K562 (cell line): ENCODE measurements around the gene ARHGAP23. TPM values are rescaled to one million over a fixed set of nuclear protein-coding genes. Genes with fewer than 3 reads are reported as not detected.

Experiments used
- ATAC-seq: fragments of 200-7000 bp; cut with Tn5 transposase; 3 replicates; pipeline ENCODE4 v1.9.1; 2020; ENCODE audit warnings: moderate library complexity
- BruUV-seq: library from RNA; stranded (reverse); fragments of 400-500 nt; replicated peaks from 2 replicates; lab custom pipeline; 2021; lab: Mats Ljungman, UMichigan
- CTCF ChIA-PET: fragments of 300-600 bp; formaldehyde crosslinking; extraction: SDS; loops from one replicate; lab custom pipeline; 2021; ENCODE audit warnings: low intra/inter-chr PET ratio; lab: Yijun Ruan, JAX
- POLR2A ChIA-PET: fragments of 300-600, 350-650 bp; sonication (Branson Sonifier 250); formaldehyde crosslinking; extraction: SDS; loops from one replicate; lab custom pipeline; 2021; ENCODE audit warnings: antibody characterized with exemption, inconsistent platforms; lab: Yijun Ruan, JAX
- DNase-seq, 4 experiments: peaks; one replicate each; pipeline versions ENCODE4 v3.0.0 to v3.0.0-alpha.2; 2011 to 2018; ENCODE audit warnings: low spot score in 3 of 4, mixed read lengths in 3 of 4; ENCODE audit errors: extremely low read depth in 1 of 4
- FAIRE-seq: peaks from 2 replicates; lab custom pipeline; 2011; peaks lifted over from hg19 to GRCh38; lab: Jason Lieb, UNC
- H2AFZ ChIP-seq: 2 replicates; pipeline ENCODE4 v1.6.0; 2011; ENCODE audit warnings: low read depth, low read length, control low read depth, inconsistent platforms
- H3K27ac ChIP-seq: fragments of 200-600 bp; 3 replicates; pipeline ENCODE4 v1.8.0; 2011; ENCODE audit warnings: low read depth, mild to moderate bottlenecking, control low read depth, inconsistent platforms, low read length, moderate library complexity, mixed read lengths; ENCODE audit errors: extremely low read depth
- H3K27me3 ChIP-seq, 2 experiments: fragments of 300-600 bp in 1 of 2; 2 replicates in 1 of 2; 3 replicates in 1 of 2; pipeline versions ENCODE4 v1.6.0 to v1.8.0; 2011; ENCODE audit warnings: inconsistent platforms in 2 of 2, low read length in 2 of 2, mild to moderate bottlenecking in 1 of 2, mixed read lengths in 1 of 2, moderate library complexity in 1 of 2; ENCODE audit not compliant: control insufficient read depth in 2 of 2, insufficient read depth in 2 of 2
- H3K36me3 ChIP-seq: fragments of 300-600 bp; 3 replicates; pipeline ENCODE4 v1.8.0; 2011; ENCODE audit warnings: mild to moderate bottlenecking, low read length, inconsistent platforms; ENCODE audit not compliant: control insufficient read depth, insufficient read depth
- H3K4me1 ChIP-seq, 2 experiments: fragments of 200-600 bp in 1 of 2; replicated peaks in 1 of 2; 2 replicates in 1 of 2; 3 replicates in 1 of 2; pipeline versions ENCODE4 v1.5.1 to v1.8.0; 2011; ENCODE audit warnings: inconsistent platforms in 2 of 2, low read length in 2 of 2, mild to moderate bottlenecking in 1 of 2, mixed read lengths in 1 of 2, moderate library complexity in 1 of 2; ENCODE audit not compliant: control insufficient read depth in 2 of 2, insufficient read depth in 2 of 2
- H3K4me2 ChIP-seq: 2 replicates; pipeline ENCODE4 v1.6.1; 2011; ENCODE audit warnings: low read length, control low read depth, inconsistent platforms, mixed read lengths; ENCODE audit not compliant: insufficient read depth
- H3K4me3 ChIP-seq: fragments of 200-600 bp; sonication (generic), shearing (Covaris generic); 2 replicates; pipeline ENCODE4 v1.5.1; 2016; ENCODE audit warnings: control low read depth, inconsistent platforms
- H3K79me2 ChIP-seq: fragments of 200-600 bp; 3 replicates; pipeline ENCODE4 v1.8.0; 2011; ENCODE audit warnings: low read length, inconsistent platforms; ENCODE audit not compliant: control insufficient read depth, insufficient read depth
- H3K9ac ChIP-seq, 2 experiments: 2 replicates each; pipeline versions ENCODE4 v1.6.0 to v1.6.1; 2011; ENCODE audit warnings: low read depth in 2 of 2, low read length in 2 of 2, control low read depth in 1 of 2, inconsistent platforms in 1 of 2, mild to moderate bottlenecking in 1 of 2, mixed read lengths in 1 of 2; ENCODE audit not compliant: insufficient read depth in 1 of 2
- H3K9me1 ChIP-seq: one replicate; pipeline ENCODE4 v1.6.0; 2011; ENCODE audit warnings: inconsistent platforms, mild to moderate bottlenecking, low read length, moderate library complexity; ENCODE audit not compliant: control insufficient read depth, insufficient read depth
- H3K9me3 ChIP-seq: replicated peaks from 2 replicates; pipeline ENCODE4 v1.5.1; 2011; ENCODE audit warnings: low read depth, low read length, inconsistent platforms; ENCODE audit not compliant: control insufficient read depth, insufficient read depth
- H4K20me1 ChIP-seq: replicated peaks from 2 replicates; pipeline ENCODE4 v1.6.1; 2011; ENCODE audit warnings: low read length, inconsistent platforms, mixed read lengths; ENCODE audit not compliant: control insufficient read depth, insufficient read depth
- ATF6 ChIP-seq: sonication (generic); formaldehyde crosslinking; IDR thresholded peaks from 2 replicates; pipeline ENCODE4 v1.4.0; 2020; ENCODE audit warnings: mild to moderate bottlenecking, missing genetic modification reagents
- ELF2 ChIP-seq: fragments of 250-450 bp; sonication (Bioruptor Pico); IDR thresholded peaks from 2 replicates; pipeline ENCODE4 v1.5.0; 2021; ENCODE audit warnings: mild to moderate bottlenecking
- PTTG1 ChIP-seq: fragments of 450-650 bp; IDR thresholded peaks from 2 replicates; pipeline ENCODE4 v1.6.1; 2016; ENCODE audit warnings: low read depth, mild to moderate bottlenecking, missing genetic modification characterization, missing compliant biosample characterization
- RBM25 ChIP-seq: fragments of 200-400 bp; formaldehyde crosslinking; IDR thresholded peaks from 2 replicates; pipeline ENCODE4 v1.6.1; 2018; ENCODE audit warnings: low read length, low read depth, moderate library complexity; ENCODE audit not compliant: severe bottlenecking
- ZNF23 ChIP-seq: fragments of 250-450 bp; sonication (Bioruptor Pico); IDR thresholded peaks from 2 replicates; pipeline ENCODE4 v1.4.0; 2020; ENCODE audit warnings: mild to moderate bottlenecking
- WGBS: fragments of 100-300 bp; shearing (Covaris generic); methylation state at CpG from one replicate; pipeline ENCODE4 v1.1.6; 2016; ENCODE audit warnings: low coverage, mixed read lengths; ENCODE audit not compliant: insufficient coverage; ENCODE audit errors: missing lambda C conversion rate; 5-methylcytosine and 5-hydroxymethylcytosine counted together
- in situ Hi-C: fragments of 300-500 bp; cut with MboI; formaldehyde crosslinking; loops from 4 replicates; pipeline ENCODE4 v1.15.0; 2018; ENCODE audit warnings: inconsistent platforms, mixed read lengths
- intact Hi-C: fragments of 100-400 bp; cut with micrococcal nuclease; formaldehyde crosslinking; loops from 2 replicates; pipeline ENCODE4 v1.14.2; 2022
- polyA plus RNA-seq, 8 experiments: library from polyadenylated mRNA; depleted of rRNA in 4 of 8; stranded (reverse) in 5 of 8; unstranded in 3 of 8; fragments of >200 nt; fragmentation: Nextera tagmentation in 2 of 8; fragmentation: Illumina TruSeq in 1 of 8; extraction: Ambion mirVana in 2 of 8; extraction: Trizol in 1 of 8; gene quantifications; 2 replicates each; pipeline versions ENCODE4 v1.2.1 to v1.2.3, GENCODE V29; 2011 to 2014; ENCODE audit warnings: inconsistent platforms in 1 of 8, missing spikeins in 1 of 8
- total RNA-seq, 7 experiments: library from RNA; depleted of rRNA in 6 of 7; stranded (reverse); fragments of >200 nt in 6 of 7; fragmentation: Illumina TruSeq in 2 of 7; extraction: Trizol in 2 of 7; gene quantifications; 2 replicates each; pipeline versions ENCODE4 v1.2.1 to v1.2.3, GENCODE V29; 2011 to 2021; ENCODE audit warnings: low replicate concordance in 1 of 7
- TF ChIP-seq, protein P1 (sequence below): fragments of 200-600 bp; sonication (generic); IDR thresholded peaks from one replicate; pipeline ENCODE4 v1.6.1; 2012; ENCODE audit warnings: mild to moderate bottlenecking, low read depth, low read length, inconsistent platforms

ARHGAP23 gene
- total and polyA plus RNA-seq, 9 of the 15 experiments (the other 6 are each of a cell fraction or from before 2014, with no cell fraction given) = 0.01 to 2.7 (median 0.70) TPM

GRCh38 chr17:38429476-38430100 is 1.3 kb downstream of the ARHGAP23 start:
- no peak overlapping the region for H3K9ac ChIP-seq
- CTCF ChIA-PET = no interaction called here
- BruUV-seq = no TSS peak
- TF ChIP-seq ZNF23 (CRISPR knock-in tag) (no peak), ATF6 (CRISPR knock-in tag) (no peak), PTTG1 (tag) (no peak), RBM25 (no peak), ELF2 (CRISPR knock-in tag) (no peak)
- TF ChIP-seq, protein P1, sequence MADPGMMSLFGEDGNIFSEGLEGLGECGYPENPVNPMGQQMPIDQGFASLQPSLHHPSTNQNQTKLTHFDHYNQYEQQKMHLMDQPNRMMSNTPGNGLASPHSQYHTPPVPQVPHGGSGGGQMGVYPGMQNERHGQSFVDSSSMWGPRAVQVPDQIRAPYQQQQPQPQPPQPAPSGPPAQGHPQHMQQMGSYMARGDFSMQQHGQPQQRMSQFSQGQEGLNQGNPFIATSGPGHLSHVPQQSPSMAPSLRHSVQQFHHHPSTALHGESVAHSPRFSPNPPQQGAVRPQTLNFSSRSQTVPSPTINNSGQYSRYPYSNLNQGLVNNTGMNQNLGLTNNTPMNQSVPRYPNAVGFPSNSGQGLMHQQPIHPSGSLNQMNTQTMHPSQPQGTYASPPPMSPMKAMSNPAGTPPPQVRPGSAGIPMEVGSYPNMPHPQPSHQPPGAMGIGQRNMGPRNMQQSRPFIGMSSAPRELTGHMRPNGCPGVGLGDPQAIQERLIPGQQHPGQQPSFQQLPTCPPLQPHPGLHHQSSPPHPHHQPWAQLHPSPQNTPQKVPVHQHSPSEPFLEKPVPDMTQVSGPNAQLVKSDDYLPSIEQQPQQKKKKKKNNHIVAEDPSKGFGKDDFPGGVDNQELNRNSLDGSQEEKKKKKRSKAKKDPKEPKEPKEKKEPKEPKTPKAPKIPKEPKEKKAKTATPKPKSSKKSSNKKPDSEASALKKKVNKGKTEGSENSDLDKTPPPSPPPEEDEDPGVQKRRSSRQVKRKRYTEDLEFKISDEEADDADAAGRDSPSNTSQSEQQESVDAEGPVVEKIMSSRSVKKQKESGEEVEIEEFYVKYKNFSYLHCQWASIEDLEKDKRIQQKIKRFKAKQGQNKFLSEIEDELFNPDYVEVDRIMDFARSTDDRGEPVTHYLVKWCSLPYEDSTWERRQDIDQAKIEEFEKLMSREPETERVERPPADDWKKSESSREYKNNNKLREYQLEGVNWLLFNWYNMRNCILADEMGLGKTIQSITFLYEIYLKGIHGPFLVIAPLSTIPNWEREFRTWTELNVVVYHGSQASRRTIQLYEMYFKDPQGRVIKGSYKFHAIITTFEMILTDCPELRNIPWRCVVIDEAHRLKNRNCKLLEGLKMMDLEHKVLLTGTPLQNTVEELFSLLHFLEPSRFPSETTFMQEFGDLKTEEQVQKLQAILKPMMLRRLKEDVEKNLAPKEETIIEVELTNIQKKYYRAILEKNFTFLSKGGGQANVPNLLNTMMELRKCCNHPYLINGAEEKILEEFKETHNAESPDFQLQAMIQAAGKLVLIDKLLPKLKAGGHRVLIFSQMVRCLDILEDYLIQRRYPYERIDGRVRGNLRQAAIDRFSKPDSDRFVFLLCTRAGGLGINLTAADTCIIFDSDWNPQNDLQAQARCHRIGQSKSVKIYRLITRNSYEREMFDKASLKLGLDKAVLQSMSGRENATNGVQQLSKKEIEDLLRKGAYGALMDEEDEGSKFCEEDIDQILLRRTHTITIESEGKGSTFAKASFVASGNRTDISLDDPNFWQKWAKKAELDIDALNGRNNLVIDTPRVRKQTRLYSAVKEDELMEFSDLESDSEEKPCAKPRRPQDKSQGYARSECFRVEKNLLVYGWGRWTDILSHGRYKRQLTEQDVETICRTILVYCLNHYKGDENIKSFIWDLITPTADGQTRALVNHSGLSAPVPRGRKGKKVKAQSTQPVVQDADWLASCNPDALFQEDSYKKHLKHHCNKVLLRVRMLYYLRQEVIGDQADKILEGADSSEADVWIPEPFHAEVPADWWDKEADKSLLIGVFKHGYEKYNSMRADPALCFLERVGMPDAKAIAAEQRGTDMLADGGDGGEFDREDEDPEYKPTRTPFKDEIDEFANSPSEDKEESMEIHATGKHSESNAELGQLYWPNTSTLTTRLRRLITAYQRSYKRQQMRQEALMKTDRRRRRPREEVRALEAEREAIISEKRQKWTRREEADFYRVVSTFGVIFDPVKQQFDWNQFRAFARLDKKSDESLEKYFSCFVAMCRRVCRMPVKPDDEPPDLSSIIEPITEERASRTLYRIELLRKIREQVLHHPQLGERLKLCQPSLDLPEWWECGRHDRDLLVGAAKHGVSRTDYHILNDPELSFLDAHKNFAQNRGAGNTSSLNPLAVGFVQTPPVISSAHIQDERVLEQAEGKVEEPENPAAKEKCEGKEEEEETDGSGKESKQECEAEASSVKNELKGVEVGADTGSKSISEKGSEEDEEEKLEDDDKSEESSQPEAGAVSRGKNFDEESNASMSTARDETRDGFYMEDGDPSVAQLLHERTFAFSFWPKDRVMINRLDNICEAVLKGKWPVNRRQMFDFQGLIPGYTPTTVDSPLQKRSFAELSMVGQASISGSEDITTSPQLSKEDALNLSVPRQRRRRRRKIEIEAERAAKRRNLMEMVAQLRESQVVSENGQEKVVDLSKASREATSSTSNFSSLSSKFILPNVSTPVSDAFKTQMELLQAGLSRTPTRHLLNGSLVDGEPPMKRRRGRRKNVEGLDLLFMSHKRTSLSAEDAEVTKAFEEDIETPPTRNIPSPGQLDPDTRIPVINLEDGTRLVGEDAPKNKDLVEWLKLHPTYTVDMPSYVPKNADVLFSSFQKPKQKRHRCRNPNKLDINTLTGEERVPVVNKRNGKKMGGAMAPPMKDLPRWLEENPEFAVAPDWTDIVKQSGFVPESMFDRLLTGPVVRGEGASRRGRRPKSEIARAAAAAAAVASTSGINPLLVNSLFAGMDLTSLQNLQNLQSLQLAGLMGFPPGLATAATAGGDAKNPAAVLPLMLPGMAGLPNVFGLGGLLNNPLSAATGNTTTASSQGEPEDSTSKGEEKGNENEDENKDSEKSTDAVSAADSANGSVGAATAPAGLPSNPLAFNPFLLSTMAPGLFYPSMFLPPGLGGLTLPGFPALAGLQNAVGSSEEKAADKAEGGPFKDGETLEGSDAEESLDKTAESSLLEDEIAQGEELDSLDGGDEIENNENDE = no peak

More at GRCh38 chr17:38429476-38430100, 1.3 kb downstream of the ARHGAP23 start:
- Histone ChIP-seq H3K4me3 (no peak overlapping the region), H3K79me2 (no peaks in the 10 kb centered on the region), H3K36me3 (no peaks in the 10 kb centered on the region), H3K4me2 (no peak overlapping the region), H3K27ac (no peak overlapping the region), H4K20me1 (peaks cover 9% of the 10 kb centered on the region; the same call in 1 of the 2 replicates), H3K4me1 (peaks cover 0 to 22% of the 10 kb centered on the region in 2 experiments; a peak in 2 of 5 replicates), H2AFZ (no peak overlapping the region), H3K9me3 (no peaks in the 10 kb centered on the region), H3K9me1 (no peaks in the 10 kb centered on the region), H3K27me3 (peaks cover 4 to 39% of the 10 kb centered on the region in 2 experiments; a peak in 4 of 5 replicates)
- intact Hi-C loops (no loop called here), in situ Hi-C loops (loop anchor here (10.0 kb wide), 1 partner anchor 145 kb away; no protein-coding TSS in a partner anchor)
- ATAC-seq (no peak), DNase-seq (no peak), FAIRE-seq (no peak)
- WGBS = 17% methylated on average over 9 of the region's 9 CpGs
- POLR2A ChIA-PET = interaction anchor here (0.6 to 1.1 kb wide), 2 partner anchors 60 to 148 kb away, joined by 3 read pairs; no protein-coding TSS in a partner anchor
